Sigmoid colon (tissue), 7 donors: ENCODE data around the gene NMT1. TPM values are rescaled to one million over a fixed set of nuclear protein-coding genes. Genes with fewer than 3 reads are reported as not detected.
A peak's percentile ranks its signal among the peaks of the same experiment; 100 is the strongest.

ENCODE experiments used
- DNase-seq: peaks from one replicate; pipeline ENCODE4 v3.0.0-alpha.2; 2019
- H3K27ac ChIP-seq, 4 donors: fragments of 200-600 bp; sonication (generic); one replicate each; pipeline ENCODE4 v1.5.1; 2016 to 2019; ENCODE audit warnings: mild to moderate bottlenecking in 1 of 4
- H3K27me3 ChIP-seq, 3 donors: fragments of 200-600 bp; sonication (generic); one replicate each; pipeline ENCODE4 v1.5.1; 2019; ENCODE audit warnings: mild to moderate bottlenecking in 1 of 3
- H3K36me3 ChIP-seq, 4 donors: fragments of 200-600 bp; sonication (generic); one replicate each; pipeline ENCODE4 v1.5.1; 2016 to 2019
- H3K4me1 ChIP-seq, 4 donors: fragments of 200-600 bp; sonication (generic); one replicate each; pipeline ENCODE4 v1.5.1; 2017 to 2019
- H3K4me3 ChIP-seq, 4 donors: fragments of 200-600 bp; sonication (generic); one replicate each; pipeline ENCODE4 v1.5.1; 2017 to 2019; ENCODE audit warnings: mild to moderate bottlenecking in 2 of 4, moderate library complexity in 1 of 4
- H3K9me3 ChIP-seq, 4 donors: fragments of 200-600 bp in 3 of 4; sonication (generic) in 3 of 4; one replicate each; pipeline versions ENCODE4 v1.5.1 to v1.6.1; 2013 to 2019
- CTCF ChIP-seq, 4 experiments: fragments of 450-650 bp in 3 of 4; fragments of 200-600 bp in 1 of 4; IDR thresholded peaks; one replicate each; pipeline ENCODE4 v1.5.1; 2016 to 2019; ENCODE audit warnings: antibody characterized with exemption in 4 of 4, mild to moderate bottlenecking in 3 of 4, moderate library complexity in 2 of 4
- EP300 ChIP-seq, 4 donors: sonication (generic); formaldehyde crosslinking; IDR thresholded peaks; one replicate each; pipeline ENCODE4 v1.6.1; 2017; ENCODE audit warnings: antibody characterized with exemption in 4 of 4
- POLR2A ChIP-seq, 2 donors: fragments of 450-650 bp; IDR thresholded peaks; one replicate each; pipeline ENCODE4 v1.6.1; 2016; ENCODE audit warnings: antibody characterized with exemption in 2 of 2, mild to moderate bottlenecking in 2 of 2, moderate library complexity in 2 of 2
- POLR2AphosphoS5 ChIP-seq, 4 donors: sonication (generic); formaldehyde crosslinking; IDR thresholded peaks; one replicate each; pipeline ENCODE4 v1.6.1; 2017; ENCODE audit warnings: antibody characterized with exemption in 4 of 4
- WGBS, 2 donors: extraction: QIAGEN DNeasy Blood & Tissue Kit; methylation state at CpG; one replicate each; pipeline ENCODE4 v1.1.7; 2013; 5-methylcytosine and 5-hydroxymethylcytosine counted together
- intact Hi-C: fragments of 100-400 bp; cut with DNase I; formaldehyde crosslinking; loops from one replicate; pipeline ENCODE4 v1.15.1; 2023
- polyA plus RNA-seq, 3 donors: library from polyadenylated mRNA; stranded (reverse); fragments of 200-250 nt; gene quantifications; one replicate each; pipeline ENCODE4 v1.2.3, GENCODE V29; 2013
- total RNA-seq, 4 donors: library from RNA; depleted of rRNA; stranded (reverse); fragments of >200 nt; gene quantifications; one replicate each; pipeline ENCODE4 v1.1.0, GENCODE V29; 2016
- donor health status: healthy with polysubstance abuse.
- donor health status: Bipolar disorder and iron deficiency.
- donor health status: healthy.

The NMT1 gene
- total and polyA plus RNA-seq, 7 donors: 13.2 to 59.2 (median 41.0) TPM

DNA sequence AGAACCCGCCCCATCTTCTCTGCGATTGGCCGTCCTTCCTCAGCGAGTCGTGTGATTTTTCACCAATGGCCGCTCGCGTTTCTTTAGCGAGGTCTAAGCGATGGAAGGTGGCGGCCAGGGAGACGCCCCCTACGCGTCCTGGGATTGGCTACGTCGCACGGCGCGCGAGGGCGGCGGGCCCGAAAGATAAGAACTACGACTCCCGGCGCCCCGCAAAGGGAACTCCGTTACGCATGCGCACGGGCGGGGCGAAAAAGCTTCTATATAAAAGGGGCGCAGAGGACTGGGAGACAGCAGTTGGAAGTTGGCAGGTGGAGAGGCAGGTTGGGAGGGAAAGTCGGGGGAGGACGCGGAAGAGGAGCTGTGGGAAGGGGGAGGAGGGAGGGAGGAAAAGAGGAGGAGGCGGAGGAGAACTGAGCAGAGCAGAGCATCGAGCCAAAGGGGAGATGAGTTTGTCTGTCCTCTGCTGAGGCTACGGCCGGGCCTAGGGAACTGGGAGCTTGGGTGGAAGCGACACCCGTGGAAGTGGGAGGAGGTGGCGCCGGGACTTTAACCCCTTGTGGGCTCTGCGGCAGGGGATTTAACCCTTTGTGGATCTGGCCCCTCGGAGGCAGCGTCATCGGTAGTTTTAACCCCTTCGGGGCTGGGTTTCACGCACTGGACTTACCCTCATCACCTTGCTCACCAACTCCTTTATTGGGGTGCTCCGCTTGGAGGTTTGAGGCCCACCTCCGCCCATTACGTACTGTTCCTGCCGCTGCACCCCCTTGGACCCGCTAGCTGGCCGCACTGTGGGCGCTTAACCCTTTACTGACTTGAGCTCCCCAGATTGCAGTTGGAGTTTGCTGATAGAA, 87.3 kb downstream of the NMT1 start, which contains the start of gene HEXIM1:
TSS of gene HEXIM1 (plus strand) at position 293 of the 854 bp plus-strand sequence. CDS start 716 bp downstream, outside the sequence.
- WGBS, 2 donors: 0% methylated on average over 58 of the region's 58 CpGs
- intact Hi-C loops: loop anchor here (1.0 to 10.0 kb wide), 5 partner anchors 13 to 954 kb away; partner anchors contain the start of genes ATXN7L3, HEXIM2, MAP3K14 and PLCD3

GRCh38 chr17:45149037-45149668, 88.0 kb downstream of the NMT1 start:
- TF ChIP-seq POLR2A (IDR thresholded peaks at IDR 0.05) (peak in 1 of 2 donors; percentile 57), POLR2AphosphoS5 (IDR thresholded peaks at IDR 0.05) (peak; percentile 42 to 74 (median 54)), EP300 (IDR thresholded peaks at IDR 0.05) (no peak), CTCF (IDR thresholded peaks at IDR 0.05) (peak; percentile 81 to 84 (median 83))
- peak overlapping the region; percentile 81 to 92 (median 89) for H3K4me3 ChIP-seq
- no peaks in the 10 kb centered on the region for H3K9me3 ChIP-seq
- peak; percentile 95 for DNase-seq
- intact Hi-C loops: loop anchor here (1.0 to 10.0 kb wide), 4 partner anchors 16 to 954 kb away; partner anchors contain the start of genes ATXN7L3, MAP3K14 and PLCD3
- H3K36me3 ChIP-seq: no peaks in the 10 kb centered on the region
- H3K4me1 ChIP-seq: peaks cover 6 to 57% (median 47%) of the 10 kb centered on the region in 4 donors
- peak overlapping the region; percentile 97 to 99 (median 98) for H3K27ac ChIP-seq
- H3K27me3 ChIP-seq: no peaks in the 10 kb centered on the region
- 0 to 1% methylated on average over 32 of the region's 32 CpGs for WGBS, 2 donors

More for the DNA sequence above, 87.3 kb downstream of the NMT1 start, which contains the start of gene HEXIM1:
- peaks cover 6 to 59% (median 50%) of the 10 kb centered on the region in 4 donors for H3K4me1 ChIP-seq
- peak within 1 kb of the TSS; percentile 97 to 99 (median 98) for H3K27ac ChIP-seq
- no peaks in the 10 kb centered on the region for H3K27me3 ChIP-seq
- H3K36me3 ChIP-seq: no peaks in the 10 kb centered on the region
- peak; percentile 100 for DNase-seq
- no peaks in the 10 kb centered on the region for H3K9me3 ChIP-seq
- H3K4me3 ChIP-seq: peak within 1 kb of the TSS; percentile 81 to 92 (median 89)
- TF ChIP-seq POLR2A (IDR thresholded peaks at IDR 0.05) (peak; percentile 100), CTCF (IDR thresholded peaks at IDR 0.05) (no peak), POLR2AphosphoS5 (IDR thresholded peaks at IDR 0.05) (peak; percentile 99 to 100 (median 100)), EP300 (IDR thresholded peaks at IDR 0.05) (peak in 1 of 4 donors; percentile 68)

GRCh38 chr17:45149669-45150664, 88.8 kb downstream of the NMT1 start:
- Histone ChIP-seq H3K4me1 (peaks cover 6 to 57% (median 42%) of the 10 kb centered on the region in 4 donors), H3K27me3 (no peaks in the 10 kb centered on the region), H3K4me3 (peak overlapping the region; percentile 81 to 92 (median 89)), H3K27ac (peak overlapping the region; percentile 97 to 99 (median 98)), H3K9me3 (no peaks in the 10 kb centered on the region), H3K36me3 (no peaks in the 10 kb centered on the region)
- TF ChIP-seq POLR2AphosphoS5 (IDR thresholded peaks at IDR 0.05): peak; percentile 43 to 76 (median 64)
- TF ChIP-seq EP300 (IDR thresholded peaks at IDR 0.05): no peak
- TF ChIP-seq POLR2A (IDR thresholded peaks at IDR 0.05): peak; percentile 41
- no peak for TF ChIP-seq CTCF (IDR thresholded peaks at IDR 0.05)
- peak; percentile 90 for DNase-seq
- WGBS, 2 donors: 1 to 2% methylated on average over 56 of the region's 56 CpGs
- intact Hi-C loops: loop anchor here (1.0 to 10.0 kb wide), 4 partner anchors 17 to 955 kb away; partner anchors contain the start of genes ATXN7L3, MAP3K14 and PLCD3
